HCT116 (cell line): ENCODE measurements around the gene C5orf34.

Experiments
- CBX3 ChIP-seq: IDR thresholded peaks from 2 replicates; pipeline ENCODE4 v1.6.1; 2012; ENCODE audit warnings: low read depth
- CTCF ChIP-seq, 3 experiments: fragments of 200-600 bp in 1 of 3; sonication (generic) in 1 of 3; IDR thresholded peaks in 2 of 3; conservative IDR thresholded peaks in 1 of 3; 2 replicates each; pipeline ENCODE4 v1.5.1; 2012 to 2017; ENCODE audit warnings: low read depth in 2 of 3, low read length in 2 of 3, antibody characterized with exemption in 1 of 3, borderline replicate concordance in 1 of 3, control low read depth in 1 of 3, mild to moderate bottlenecking in 1 of 3, mixed read lengths in 1 of 3, mixed run types in 1 of 3, moderate library complexity in 1 of 3; ENCODE audit not compliant: insufficient read depth in 1 of 3
- EZH2phosphoT487 ChIP-seq: fragments of 200-600 bp; IDR thresholded peaks from 2 replicates; pipeline ENCODE4 v1.6.1; 2018; ENCODE audit warnings: antibody characterized with exemption, borderline replicate concordance
- POLR2AphosphoS5 ChIP-seq: IDR thresholded peaks from 2 replicates; pipeline ENCODE4 v1.6.1; 2011; ENCODE audit warnings: mild to moderate bottlenecking, low read depth, low read length, moderate library complexity
- RAD21 ChIP-seq: IDR thresholded peaks from 2 replicates; pipeline ENCODE4 v1.6.1; 2012; ENCODE audit warnings: low read depth, mild to moderate bottlenecking
- SIN3A ChIP-seq: IDR thresholded peaks from 2 replicates; pipeline ENCODE4 v1.6.1; 2012; ENCODE audit warnings: low read depth
- SP1 ChIP-seq: IDR thresholded peaks from 2 replicates; pipeline ENCODE4 v1.6.1; 2012; ENCODE audit warnings: low read depth

DNA sequence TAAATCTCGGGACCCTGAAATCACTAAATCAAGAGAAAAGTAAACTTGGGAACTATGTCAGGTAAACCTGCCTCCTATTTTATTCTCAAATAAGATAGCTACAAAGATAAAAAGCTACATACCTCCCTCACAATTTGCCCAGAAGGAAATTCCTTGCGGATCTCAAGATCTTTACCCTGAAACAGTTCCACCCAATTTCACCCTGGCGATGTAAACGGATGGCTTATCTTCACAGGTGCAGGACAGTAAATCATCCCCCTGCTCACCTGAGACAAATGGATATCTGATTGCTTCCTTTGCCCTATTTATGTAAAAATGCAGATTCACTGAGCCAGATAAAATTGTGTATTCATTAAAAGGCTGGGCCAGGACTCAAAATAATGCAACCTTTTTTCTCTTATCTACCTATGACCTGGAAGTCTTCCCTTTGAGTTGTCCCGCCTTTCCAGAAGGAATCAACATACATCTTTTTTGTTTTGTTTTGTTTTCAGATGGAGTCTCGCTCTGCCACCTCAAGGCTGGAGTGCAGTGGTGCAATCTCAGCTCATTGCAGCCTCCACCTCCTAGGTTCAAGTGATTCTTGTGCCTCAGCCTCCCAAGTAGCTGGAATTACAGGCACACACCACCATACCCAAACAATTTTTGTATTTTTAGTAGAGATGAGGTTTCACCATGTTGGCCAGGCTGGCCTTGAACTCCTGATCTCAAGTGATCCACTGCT, 45.1 kb downstream of the C5orf34 start:
- TF ChIP-seq POLR2AphosphoS5 (no peak), CTCF (IDR thresholded peaks at IDR 0.05 in 2 of 3, conservative IDR thresholded peaks at IDR 0.05 in 1 of 3; ENCODE audit: borderline replicate concordance in 1 of 3, insufficient read depth in 1 of 3, low read depth in 2 of 3, low read length in 2 of 3) (no peak), SP1 (no peak), RAD21 (no peak), EZH2phosphoT487 (no peak), CBX3 (no peak), SIN3A (no peak)
